ENCODE measurements around the gene ARHGEF7. TPM values are rescaled to one million over a fixed set of nuclear protein-coding genes. Genes with fewer than 3 reads are reported as not detected.

The ARHGEF7 gene
- total RNA-seq, 4 donors from 2014 or later, result 88.7 to 119 (median 110) TPM

DNA sequence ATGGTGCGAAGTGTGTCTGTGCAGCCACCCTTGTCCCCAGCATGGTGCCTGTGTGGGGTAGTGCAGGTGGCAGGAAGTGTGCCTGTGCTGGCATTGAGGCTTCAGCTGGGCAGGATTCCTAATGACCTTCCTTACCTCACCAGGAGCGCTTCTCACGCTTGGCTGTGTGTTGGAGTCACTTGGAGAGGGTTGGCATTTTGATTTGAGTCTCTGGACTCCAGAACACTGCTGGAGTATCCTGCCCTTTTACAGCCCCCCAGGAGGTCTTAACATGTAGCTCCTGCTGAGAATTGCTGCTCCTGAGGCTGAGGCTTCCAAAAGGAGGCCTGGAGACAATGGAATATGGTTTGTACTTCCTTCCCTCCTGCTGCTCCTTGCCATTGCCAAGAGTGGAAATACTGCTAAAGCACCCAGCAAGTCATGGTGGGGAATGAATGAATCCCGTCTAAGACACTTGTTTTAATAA is 87.1 kb downstream of the ARHGEF7 start:
- WGBS, 2 donors, result 54 to 56% methylated on average over 4 of the region's 4 CpGs
- H3K9me3 ChIP-seq, result no peaks in the 10 kb centered on the region
- H3K27ac ChIP-seq, result peak overlapping the region in 2 of 4 donors; percentile 74 to 86
- H3K27me3 ChIP-seq, result no peaks in the 10 kb centered on the region
- no peak for DNase-seq (ENCODE audit: low spot score in 2 of 2)
- H3K36me3 ChIP-seq, result peaks cover 0 to 15% (median 0%) of the 10 kb centered on the region in 3 donors
- no peak overlapping the region for H3K4me3 ChIP-seq
- TF ChIP-seq, protein P1, sequence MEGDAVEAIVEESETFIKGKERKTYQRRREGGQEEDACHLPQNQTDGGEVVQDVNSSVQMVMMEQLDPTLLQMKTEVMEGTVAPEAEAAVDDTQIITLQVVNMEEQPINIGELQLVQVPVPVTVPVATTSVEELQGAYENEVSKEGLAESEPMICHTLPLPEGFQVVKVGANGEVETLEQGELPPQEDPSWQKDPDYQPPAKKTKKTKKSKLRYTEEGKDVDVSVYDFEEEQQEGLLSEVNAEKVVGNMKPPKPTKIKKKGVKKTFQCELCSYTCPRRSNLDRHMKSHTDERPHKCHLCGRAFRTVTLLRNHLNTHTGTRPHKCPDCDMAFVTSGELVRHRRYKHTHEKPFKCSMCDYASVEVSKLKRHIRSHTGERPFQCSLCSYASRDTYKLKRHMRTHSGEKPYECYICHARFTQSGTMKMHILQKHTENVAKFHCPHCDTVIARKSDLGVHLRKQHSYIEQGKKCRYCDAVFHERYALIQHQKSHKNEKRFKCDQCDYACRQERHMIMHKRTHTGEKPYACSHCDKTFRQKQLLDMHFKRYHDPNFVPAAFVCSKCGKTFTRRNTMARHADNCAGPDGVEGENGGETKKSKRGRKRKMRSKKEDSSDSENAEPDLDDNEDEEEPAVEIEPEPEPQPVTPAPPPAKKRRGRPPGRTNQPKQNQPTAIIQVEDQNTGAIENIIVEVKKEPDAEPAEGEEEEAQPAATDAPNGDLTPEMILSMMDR (IDR thresholded peaks at IDR 0.05), result no peak
- no peak for TF ChIP-seq POLR2A (IDR thresholded peaks at IDR 0.05)
- no peak for TF ChIP-seq EP300 (IDR thresholded peaks at IDR 0.05)
- peaks cover 0 to 70% (median 42%) of the 10 kb centered on the region in 4 donors for H3K4me1 ChIP-seq

DNA sequence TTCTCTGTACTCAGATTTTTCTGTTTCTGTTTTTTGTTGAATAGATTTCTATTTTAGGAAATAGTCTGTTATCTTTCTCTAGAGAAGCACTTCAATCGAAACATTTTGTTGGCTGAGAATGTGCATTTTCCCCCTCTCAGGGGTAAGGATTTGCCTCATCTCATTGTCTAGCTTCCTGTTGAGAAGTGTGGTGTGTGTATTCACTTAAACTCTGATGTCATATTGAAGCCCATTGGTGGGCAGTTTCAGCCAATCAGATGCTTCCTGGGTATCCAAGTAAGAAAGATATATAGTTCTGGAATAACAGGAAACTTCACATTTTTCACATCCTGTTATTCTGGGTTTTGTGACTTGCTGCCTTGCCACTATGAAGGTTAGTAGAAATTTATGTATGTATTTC is 87.6 kb downstream of the ARHGEF7 start:
- Histone ChIP-seq H3K4me3 (peak overlapping the region in 1 of 4 donors; percentile 26), H3K27ac (peak overlapping the region in 2 of 4 donors; percentile 86), H3K27me3 (no peaks in the 10 kb centered on the region), H3K4me1 (peaks cover 0 to 76% (median 42%) of the 10 kb centered on the region in 4 donors), H3K36me3 (peaks cover 0 to 15% (median 0%) of the 10 kb centered on the region in 3 donors), H3K9me3 (no peaks in the 10 kb centered on the region)
- no peak for DNase-seq (ENCODE audit: low spot score in 2 of 2)
- peak in 1 of 2 donors; percentile 29 for TF ChIP-seq EP300 (IDR thresholded peaks at IDR 0.05)
- TF ChIP-seq, protein P1 (IDR thresholded peaks at IDR 0.05), result no peak
- 0 to 2% methylated on average over 1 of the region's 1 CpG for WGBS, 2 donors

DNA sequence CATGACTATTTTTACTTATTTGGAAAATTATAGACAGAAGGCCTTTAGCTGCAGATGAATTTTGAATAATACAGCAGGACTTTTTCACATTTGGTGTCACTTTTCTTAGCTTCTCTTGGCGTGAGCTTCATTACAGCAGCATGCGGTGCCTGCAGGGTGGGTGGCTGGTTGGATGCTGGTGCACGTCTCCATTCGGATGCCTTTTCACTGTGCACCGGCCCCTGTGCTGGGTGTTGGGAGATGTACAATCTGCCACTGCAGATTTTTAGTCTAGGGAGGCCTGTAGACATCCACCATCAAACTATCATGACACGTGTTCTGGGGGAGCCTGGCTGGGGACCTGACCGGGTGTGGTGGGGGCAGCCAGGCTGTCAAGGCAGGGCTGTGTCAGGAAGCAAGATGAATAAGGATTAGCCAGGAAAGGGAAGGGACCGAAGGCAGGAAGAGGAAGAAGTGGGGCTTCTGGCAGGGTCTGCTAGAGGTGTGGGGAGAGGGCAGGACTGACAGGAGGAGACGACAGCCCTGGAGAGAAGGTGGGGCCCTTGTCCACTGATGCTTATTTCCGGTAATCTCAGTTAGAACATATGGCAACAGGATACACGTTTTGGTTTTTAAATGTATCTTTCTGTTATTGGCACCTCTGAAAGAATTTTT is 88.8 kb downstream of the ARHGEF7 start:
- TF ChIP-seq, protein P1 (IDR thresholded peaks at IDR 0.05), result no peak
- TF ChIP-seq POLR2A (IDR thresholded peaks at IDR 0.05) (no peak), EP300 (IDR thresholded peaks at IDR 0.05) (no peak)
- no peaks in the 10 kb centered on the region for H3K9me3 ChIP-seq
- no peaks in the 10 kb centered on the region for H3K27me3 ChIP-seq
- H3K27ac ChIP-seq, result peak overlapping the region; percentile 46 to 86 (median 75)
- 37 to 40% methylated on average over 11 of the region's 11 CpGs for WGBS, 2 donors
- DNase-seq (ENCODE audit: low spot score in 2 of 2), result no peak
- H3K36me3 ChIP-seq, result peaks cover 0 to 6% (median 0%) of the 10 kb centered on the region in 3 donors
- H3K4me3 ChIP-seq, result peak overlapping the region in 2 of 4 donors; percentile 10 to 26
- peaks cover 0 to 85% (median 44%) of the 10 kb centered on the region in 4 donors for H3K4me1 ChIP-seq

- Histone ChIP-seq H3K36me3 (peaks cover 0 to 5% (median 0%) of the 10 kb centered on the region in 3 donors), H3K4me3 (peak overlapping the region in 3 of 4 donors; percentile 9 to 26 (median 10)), H3K4me1 (peaks cover 0 to 86% (median 48%) of the 10 kb centered on the region in 4 donors), H3K27ac (peak overlapping the region; percentile 46 to 86 (median 75)), H3K27me3 (no peaks in the 10 kb centered on the region), H3K9me3 (no peaks in the 10 kb centered on the region)
- TF ChIP-seq POLR2A (IDR thresholded peaks at IDR 0.05) (no peak), EP300 (IDR thresholded peaks at IDR 0.05) (peak in 1 of 2 donors; percentile 45)
- peak; percentile 54 to 72 for DNase-seq (ENCODE audit: low spot score in 2 of 2)
- 29 to 36% methylated on average over 16 of the region's 16 CpGs for WGBS, 2 donors
Measured at GRCh38 chr13:111204438-111205177, 89.5 kb downstream of the ARHGEF7 start.

DNA sequence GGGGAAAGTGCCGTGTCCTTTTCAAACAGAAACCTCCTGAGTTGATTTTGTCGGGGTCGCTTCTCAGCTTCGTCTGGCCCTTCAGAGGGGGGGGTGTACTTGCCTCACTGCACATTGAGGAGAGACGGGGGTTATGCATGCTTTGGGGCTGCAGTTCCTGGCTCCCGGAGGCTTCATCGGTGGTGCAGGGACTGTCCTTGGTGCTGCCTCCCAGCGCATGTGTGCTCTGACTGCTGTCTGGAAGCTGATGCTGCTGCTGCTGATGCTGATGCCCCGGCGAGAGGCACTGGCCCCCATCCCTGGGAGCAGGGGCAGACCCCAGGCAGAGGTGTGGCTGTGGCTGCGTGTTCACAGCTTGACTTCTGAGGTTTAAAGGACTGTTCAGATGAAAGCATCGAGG is 91.0 kb downstream of the ARHGEF7 start:
- Histone ChIP-seq H3K27me3 (no peaks in the 10 kb centered on the region), H3K9me3 (no peaks in the 10 kb centered on the region), H3K4me1 (peaks cover 0 to 95% (median 54%) of the 10 kb centered on the region in 4 donors), H3K36me3 (peaks cover 0 to 5% (median 0%) of the 10 kb centered on the region in 3 donors), H3K4me3 (no peak overlapping the region), H3K27ac (peak overlapping the region in 2 of 4 donors; percentile 86)
- TF ChIP-seq EP300 (IDR thresholded peaks at IDR 0.05) (no peak), POLR2A (IDR thresholded peaks at IDR 0.05) (no peak)
- TF ChIP-seq, protein P1 (IDR thresholded peaks at IDR 0.05), result no peak
- DNase-seq (ENCODE audit: low spot score in 2 of 2), result no peak
- 73 to 77% methylated on average over 10 to 12 of the region's 12 CpGs for WGBS, 2 donors
